Measurements from ENCODE around the gene TESK2.
"Not testable (repeated sequence)": the region's sequence is repeated elsewhere in the genome, so short reads cannot be mapped to it uniquely, and the experiment has no call there.

Gene TESK2

GRCh38 chr1:45407629-45408287 lies 83.2 kb downstream of the TESK2 start:
- no peak for DNase-seq

GRCh38 chr1:45405636-45406035 lies 85.3 kb downstream of the TESK2 start:
- DNase-seq, result no peak

GRCh38 chr1:45403718-45404117 lies 87.2 kb downstream of the TESK2 start:
- DNase-seq, result no peak

GRCh38 chr1:45403298-45403697 lies 87.7 kb downstream of the TESK2 start:
- no peak for DNase-seq

- DNase-seq, result no peak
Measured at GRCh38 chr1:45401524-45401923, 89.4 kb downstream of the TESK2 start.

- DNase-seq, result no peak
Measured at GRCh38 chr1:45400049-45400448, 90.9 kb downstream of the TESK2 start.

- DNase-seq, result no peak
Measured at GRCh38 chr1:45397285-45397684, 93.7 kb downstream of the TESK2 start.

- DNase-seq, result no peak
Measured at GRCh38 chr1:45395582-45395981, 95.4 kb downstream of the TESK2 start.

GRCh38 chr1:45395051-45395450 lies 95.9 kb downstream of the TESK2 start:
- no peak for DNase-seq

- DNase-seq, result no peak
Measured at GRCh38 chr1:45394342-45394741, 96.6 kb downstream of the TESK2 start.

- no peak for DNase-seq
Measured at GRCh38 chr1:45393718-45394302, 97.2 kb downstream of the TESK2 start.

GRCh38 chr1:45386219-45386618 lies 104.7 kb downstream of the TESK2 start:
- DNase-seq, result no peak

GRCh38 chr1:45385302-45385701 lies 105.7 kb downstream of the TESK2 start:
- no peak for DNase-seq

- DNase-seq, result not testable (repeated sequence)
Measured at GRCh38 chr1:45384213-45384612, 106.8 kb downstream of the TESK2 start.

- DNase-seq, result no peak
Measured at GRCh38 chr1:45383191-45383590, 107.8 kb downstream of the TESK2 start.

GRCh38 chr1:45381243-45381642 lies 109.7 kb downstream of the TESK2 start:
- no peak for DNase-seq

- DNase-seq, result no peak
Measured at GRCh38 chr1:45380730-45381129, 110.2 kb downstream of the TESK2 start.

- no peak for DNase-seq
Measured at GRCh38 chr1:45380125-45380524, 110.8 kb downstream of the TESK2 start.

- no peak for DNase-seq
Measured at GRCh38 chr1:45379524-45379923, 111.4 kb downstream of the TESK2 start.

GRCh38 chr1:45378184-45378583 lies 112.8 kb downstream of the TESK2 start:
- DNase-seq, result no peak

- no peak for DNase-seq
Measured at GRCh38 chr1:45375104-45376090, 115.6 kb downstream of the TESK2 start.

- DNase-seq, result no peak
Measured at GRCh38 chr1:45373573-45373972, 117.4 kb downstream of the TESK2 start.

- no peak for DNase-seq
Measured at GRCh38 chr1:45370575-45370974, 120.4 kb downstream of the TESK2 start.

- DNase-seq, result no peak
Measured at GRCh38 chr1:45365051-45365450, 125.9 kb downstream of the TESK2 start.
